LNCaP clone FGC (cell line): Measurements from ENCODE around the gene SLC2A4.

Experiments used
- DNase-seq: peaks from one replicate; pipeline ENCODE4 v3.0.0-alpha.2; 2011; ENCODE audit warnings: low read depth
- H3K4me3 ChIP-seq: 2 replicates; pipeline ENCODE4 v1.5.1; 2011; ENCODE audit warnings: mild to moderate bottlenecking, low read depth, low read length, control low read depth
- CTCF ChIP-seq: IDR thresholded peaks from 2 replicates; pipeline ENCODE4 v1.5.1; 2012; ENCODE audit warnings: mild to moderate bottlenecking; ENCODE audit not compliant: control insufficient read depth, insufficient read depth; ENCODE audit errors: extremely low read depth

Gene SLC2A4

DNA sequence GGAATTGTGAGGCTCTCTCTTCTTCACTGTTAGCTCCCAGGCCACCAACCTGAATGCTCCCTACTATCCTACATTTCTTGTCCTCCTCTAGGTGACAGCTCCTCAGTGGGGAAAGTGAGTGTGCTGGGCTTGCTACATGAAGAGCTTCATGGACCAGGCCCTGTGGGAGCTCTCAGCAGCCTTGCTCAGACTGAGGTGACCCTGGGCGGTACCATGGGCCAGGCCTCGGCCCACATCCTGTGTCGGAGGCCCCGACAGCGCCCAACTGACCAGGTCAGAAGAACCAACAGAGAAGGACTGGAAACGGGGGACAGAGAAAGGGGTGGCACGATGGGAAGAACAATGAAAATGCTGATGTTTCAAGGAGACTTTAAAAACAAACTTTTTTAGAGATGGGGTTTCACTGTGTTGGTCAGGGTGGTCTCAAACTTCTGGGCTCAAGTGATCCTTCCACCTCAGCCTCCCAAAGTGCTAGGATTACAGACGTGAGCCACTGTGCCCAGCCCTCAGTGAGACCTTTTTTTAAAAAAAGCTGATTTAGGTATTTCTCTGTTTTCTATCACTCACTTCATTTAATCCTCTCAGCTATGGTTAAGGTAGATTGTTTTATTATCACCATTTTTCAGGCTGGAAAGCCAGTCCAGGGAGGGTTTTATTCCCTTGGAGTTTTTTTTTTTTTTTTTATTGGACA, 24.6 kb upstream of the SLC2A4 start:
- no peak for DNase-seq
- no peak overlapping the region for H3K4me3 ChIP-seq
- TF ChIP-seq CTCF, result no peak

- no peak for DNase-seq
- H3K4me3 ChIP-seq, result no peak overlapping the region
- no peak for TF ChIP-seq CTCF
Observed at GRCh38 chr17:7258731-7259554, 22.6 kb upstream of the SLC2A4 start.

- H3K4me3 ChIP-seq, result no peak overlapping the region
- TF ChIP-seq CTCF, result no peak
- no peak for DNase-seq
Observed at GRCh38 chr17:7259555-7259889, 22.0 kb upstream of the SLC2A4 start.

GRCh38 chr17:7260151-7260550, 21.4 kb upstream of the SLC2A4 start:
- TF ChIP-seq CTCF, result no peak
- peak overlapping the region; percentile 96 for H3K4me3 ChIP-seq
- DNase-seq, result no peak

DNA sequence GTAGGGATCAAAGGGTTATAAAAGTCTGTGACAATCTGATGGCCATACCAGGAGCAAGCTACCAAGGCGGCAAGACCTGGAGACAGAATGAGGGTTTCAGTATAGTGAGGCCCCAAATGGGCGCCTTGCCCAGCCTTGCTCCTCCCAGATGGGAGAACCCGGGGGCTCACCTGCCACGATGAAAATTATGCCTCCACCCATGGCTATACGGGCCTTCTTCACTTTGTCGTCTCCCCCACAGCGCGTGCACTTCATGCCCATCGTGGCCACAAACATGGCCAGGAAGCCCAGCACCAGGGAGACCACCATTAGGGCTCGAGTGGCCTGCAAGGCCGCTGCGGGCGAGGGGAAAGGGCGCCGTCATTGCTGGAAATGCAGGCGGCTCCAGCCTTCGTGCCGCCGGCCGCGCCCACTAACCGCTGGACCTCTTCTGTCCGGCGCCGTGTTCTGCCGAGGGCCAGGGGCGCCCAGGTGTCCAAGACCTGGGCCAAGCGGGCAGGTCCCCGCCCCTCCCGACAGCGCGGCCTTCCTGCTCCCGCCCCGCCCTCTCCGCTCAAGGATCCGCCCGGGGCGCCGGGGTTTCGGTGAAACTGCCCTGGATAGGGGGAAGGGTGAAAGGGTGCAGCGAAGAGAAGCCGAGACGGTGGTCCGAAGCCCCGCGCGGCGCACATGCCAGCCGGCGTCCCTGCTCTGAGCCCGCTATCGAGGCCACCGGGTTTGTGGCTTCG, 20.7 kb upstream of the SLC2A4 start:
- peak overlapping the region; percentile 96 for H3K4me3 ChIP-seq
- no peak for DNase-seq
- no peak for TF ChIP-seq CTCF

DNA sequence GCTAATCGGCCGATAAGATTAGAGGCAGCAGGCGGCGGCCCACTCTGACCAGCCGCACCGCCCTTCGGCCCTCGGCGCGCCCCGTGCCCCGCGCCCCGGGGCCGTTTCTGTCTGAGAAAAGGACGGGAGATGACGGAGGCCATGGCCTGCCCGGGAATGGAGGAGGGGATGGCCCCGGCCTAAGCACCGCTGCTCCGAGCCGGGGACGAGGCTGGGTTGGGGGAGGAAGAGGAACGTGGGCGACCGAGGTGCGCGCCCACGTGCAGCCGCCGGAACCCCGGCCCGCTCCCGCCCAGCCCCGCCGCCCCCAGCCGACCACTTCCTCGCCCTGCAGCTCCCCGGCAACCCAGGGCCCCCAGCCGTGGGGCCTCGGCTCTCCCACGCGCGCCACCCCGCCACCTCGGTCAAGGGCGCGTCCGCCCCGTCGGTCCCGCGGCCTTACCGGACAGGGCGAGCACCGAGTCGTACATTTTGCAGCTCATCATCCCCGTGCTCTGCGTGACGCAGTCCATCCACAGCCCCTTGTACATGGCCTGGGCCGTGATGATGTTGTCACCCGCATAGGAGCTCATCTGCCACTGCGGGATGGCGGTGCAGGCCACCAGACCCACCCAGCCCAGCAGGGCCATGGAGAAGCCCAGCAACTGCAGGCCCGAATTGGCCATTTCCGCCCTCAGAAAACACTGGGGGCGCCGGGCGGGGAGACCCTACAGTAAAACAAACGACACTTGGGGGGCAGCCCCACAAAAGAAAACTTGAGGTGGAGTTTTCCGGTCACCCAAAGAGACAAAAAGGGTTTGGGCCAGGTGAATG, 19.9 kb upstream of the SLC2A4 start:
- no peak for TF ChIP-seq CTCF
- H3K4me3 ChIP-seq, result peak overlapping the region; percentile 96
- DNase-seq, result no peak
